Measurements from ENCODE around the gene BRIX1. TPM values are rescaled to one million over a fixed set of nuclear protein-coding genes. Genes with fewer than 3 reads are reported as not detected.

BRIX1 gene
- total and polyA plus RNA-seq, 9 of the 15 experiments (the other 6 are each of a cell fraction or from before 2014, with no cell fraction given) = 115 to 193 (median 159) TPM

DNA sequence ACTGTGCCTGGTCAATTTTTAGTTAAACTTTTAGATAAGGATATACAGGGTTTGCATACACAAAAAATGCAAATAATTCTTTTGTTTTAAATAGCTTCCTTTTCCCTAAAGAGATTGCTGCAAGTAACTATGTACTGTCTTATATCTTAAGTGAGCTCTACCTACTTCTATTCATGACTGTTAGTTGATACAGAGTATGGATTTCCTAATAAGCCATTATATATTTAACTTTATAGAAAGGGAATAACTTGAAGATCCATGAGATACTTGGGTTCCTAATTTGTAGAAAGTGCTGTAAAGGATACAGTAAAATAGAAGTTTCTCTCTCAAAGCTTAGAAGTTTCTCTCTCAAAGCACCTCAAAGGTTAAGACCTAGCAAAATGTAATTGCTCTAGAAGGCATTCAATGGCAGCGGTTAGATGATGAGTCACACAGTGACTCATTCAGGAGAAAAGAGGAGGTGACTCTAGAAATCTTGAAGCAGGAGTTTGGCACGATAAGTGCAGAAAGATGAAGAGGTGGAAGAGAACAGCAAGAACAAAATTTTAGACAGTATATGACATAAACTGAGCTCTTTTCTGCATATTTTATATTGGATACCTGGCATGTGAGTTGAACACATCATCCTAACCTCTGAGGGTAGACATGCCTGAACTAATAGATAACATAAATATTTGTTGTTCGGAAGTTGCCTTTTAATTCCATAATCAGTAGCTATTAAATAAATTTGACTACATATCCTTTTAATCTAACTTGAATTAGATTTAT lies 8.4 kb downstream of the BRIX1 start (continued):
- TF ChIP-seq MTA1 (IDR thresholded peaks at IDR 0.05; ENCODE audit: borderline replicate concordance) (peak; percentile 65; the same call in 1 of the 2 replicates), TGIF2 (CRISPR knock-in tag; IDR thresholded peaks at IDR 0.05) (no peak), ZNF507 (tag; conservative IDR thresholded peaks at IDR 0.05) (no peak), ARID1B (IDR thresholded peaks at IDR 0.05) (peak; percentile 98), E2F3 (CRISPR knock-in tag; IDR thresholded peaks at IDR 0.05) (no peak), PHB2 (IDR thresholded peaks at IDR 0.05; ENCODE audit: low read depth) (no peak), YY1 (IDR thresholded peaks at IDR 0.05; ENCODE audit: borderline replicate concordance in 1 of 3, control insufficient read depth in 1 of 3, extremely low read depth in 1 of 3, insufficient read depth in 3 of 3, insufficient read length in 1 of 3, insufficient replicate concordance in 2 of 3, low read depth in 1 of 3, low read length in 2 of 3) (peak in 1 of 3 experiments; percentile 79), ZNF140 (CRISPR knock-in tag; IDR thresholded peaks at IDR 0.05) (no peak), RFX5 (IDR thresholded peaks at IDR 0.05; ENCODE audit: low read depth, low read length) (no peak), RCOR1 (IDR thresholded peaks at IDR 0.05; ENCODE audit: borderline replicate concordance in 1 of 2, low read depth in 2 of 2, low read length in 2 of 2) (peak; percentile 62 to 91; a peak in 2 of 4 replicates), FOXP1 (CRISPR knock-in tag; IDR thresholded peaks at IDR 0.05) (no peak)
- TF ChIP-seq, protein P1, sequence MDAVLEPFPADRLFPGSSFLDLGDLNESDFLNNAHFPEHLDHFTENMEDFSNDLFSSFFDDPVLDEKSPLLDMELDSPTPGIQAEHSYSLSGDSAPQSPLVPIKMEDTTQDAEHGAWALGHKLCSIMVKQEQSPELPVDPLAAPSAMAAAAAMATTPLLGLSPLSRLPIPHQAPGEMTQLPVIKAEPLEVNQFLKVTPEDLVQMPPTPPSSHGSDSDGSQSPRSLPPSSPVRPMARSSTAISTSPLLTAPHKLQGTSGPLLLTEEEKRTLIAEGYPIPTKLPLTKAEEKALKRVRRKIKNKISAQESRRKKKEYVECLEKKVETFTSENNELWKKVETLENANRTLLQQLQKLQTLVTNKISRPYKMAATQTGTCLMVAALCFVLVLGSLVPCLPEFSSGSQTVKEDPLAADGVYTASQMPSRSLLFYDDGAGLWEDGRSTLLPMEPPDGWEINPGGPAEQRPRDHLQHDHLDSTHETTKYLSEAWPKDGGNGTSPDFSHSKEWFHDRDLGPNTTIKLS (IDR thresholded peaks at IDR 0.05; ENCODE audit: borderline replicate concordance, low read depth) = peak; percentile 42; the same call in 1 of the 2 replicates
- TF ChIP-seq, protein P2, sequence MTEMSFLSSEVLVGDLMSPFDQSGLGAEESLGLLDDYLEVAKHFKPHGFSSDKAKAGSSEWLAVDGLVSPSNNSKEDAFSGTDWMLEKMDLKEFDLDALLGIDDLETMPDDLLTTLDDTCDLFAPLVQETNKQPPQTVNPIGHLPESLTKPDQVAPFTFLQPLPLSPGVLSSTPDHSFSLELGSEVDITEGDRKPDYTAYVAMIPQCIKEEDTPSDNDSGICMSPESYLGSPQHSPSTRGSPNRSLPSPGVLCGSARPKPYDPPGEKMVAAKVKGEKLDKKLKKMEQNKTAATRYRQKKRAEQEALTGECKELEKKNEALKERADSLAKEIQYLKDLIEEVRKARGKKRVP (CRISPR knock-in tag; IDR thresholded peaks at IDR 0.05) = no peak
- TF ChIP-seq, protein P3, sequence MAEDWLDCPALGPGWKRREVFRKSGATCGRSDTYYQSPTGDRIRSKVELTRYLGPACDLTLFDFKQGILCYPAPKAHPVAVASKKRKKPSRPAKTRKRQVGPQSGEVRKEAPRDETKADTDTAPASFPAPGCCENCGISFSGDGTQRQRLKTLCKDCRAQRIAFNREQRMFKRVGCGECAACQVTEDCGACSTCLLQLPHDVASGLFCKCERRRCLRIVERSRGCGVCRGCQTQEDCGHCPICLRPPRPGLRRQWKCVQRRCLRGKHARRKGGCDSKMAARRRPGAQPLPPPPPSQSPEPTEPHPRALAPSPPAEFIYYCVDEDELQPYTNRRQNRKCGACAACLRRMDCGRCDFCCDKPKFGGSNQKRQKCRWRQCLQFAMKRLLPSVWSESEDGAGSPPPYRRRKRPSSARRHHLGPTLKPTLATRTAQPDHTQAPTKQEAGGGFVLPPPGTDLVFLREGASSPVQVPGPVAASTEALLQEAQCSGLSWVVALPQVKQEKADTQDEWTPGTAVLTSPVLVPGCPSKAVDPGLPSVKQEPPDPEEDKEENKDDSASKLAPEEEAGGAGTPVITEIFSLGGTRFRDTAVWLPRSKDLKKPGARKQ (CRISPR knock-in tag; IDR thresholded peaks at IDR 0.05) = no peak
- TF ChIP-seq, protein P4, sequence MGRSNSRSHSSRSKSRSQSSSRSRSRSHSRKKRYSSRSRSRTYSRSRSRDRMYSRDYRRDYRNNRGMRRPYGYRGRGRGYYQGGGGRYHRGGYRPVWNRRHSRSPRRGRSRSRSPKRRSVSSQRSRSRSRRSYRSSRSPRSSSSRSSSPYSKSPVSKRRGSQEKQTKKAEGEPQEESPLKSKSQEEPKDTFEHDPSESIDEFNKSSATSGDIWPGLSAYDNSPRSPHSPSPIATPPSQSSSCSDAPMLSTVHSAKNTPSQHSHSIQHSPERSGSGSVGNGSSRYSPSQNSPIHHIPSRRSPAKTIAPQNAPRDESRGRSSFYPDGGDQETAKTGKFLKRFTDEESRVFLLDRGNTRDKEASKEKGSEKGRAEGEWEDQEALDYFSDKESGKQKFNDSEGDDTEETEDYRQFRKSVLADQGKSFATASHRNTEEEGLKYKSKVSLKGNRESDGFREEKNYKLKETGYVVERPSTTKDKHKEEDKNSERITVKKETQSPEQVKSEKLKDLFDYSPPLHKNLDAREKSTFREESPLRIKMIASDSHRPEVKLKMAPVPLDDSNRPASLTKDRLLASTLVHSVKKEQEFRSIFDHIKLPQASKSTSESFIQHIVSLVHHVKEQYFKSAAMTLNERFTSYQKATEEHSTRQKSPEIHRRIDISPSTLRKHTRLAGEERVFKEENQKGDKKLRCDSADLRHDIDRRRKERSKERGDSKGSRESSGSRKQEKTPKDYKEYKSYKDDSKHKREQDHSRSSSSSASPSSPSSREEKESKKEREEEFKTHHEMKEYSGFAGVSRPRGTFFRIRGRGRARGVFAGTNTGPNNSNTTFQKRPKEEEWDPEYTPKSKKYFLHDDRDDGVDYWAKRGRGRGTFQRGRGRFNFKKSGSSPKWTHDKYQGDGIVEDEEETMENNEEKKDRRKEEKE (IDR thresholded peaks at IDR 0.05; ENCODE audit: borderline replicate concordance in 1 of 2, control insufficient read depth in 1 of 2, low read depth in 2 of 2, low read length in 1 of 2) = no peak
- TF ChIP-seq, protein P5, sequence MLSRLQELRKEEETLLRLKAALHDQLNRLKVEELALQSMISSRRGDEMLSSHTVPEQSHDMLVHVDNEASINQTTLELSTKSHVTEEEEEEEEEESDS (CRISPR knock-in tag; IDR thresholded peaks at IDR 0.05) = no peak

Data from K562 (cell line).